ENCODE data around the gene CDC42.

The CDC42 gene

GRCh38 chr1:22129501-22130117 lies 77.1 kb downstream of the CDC42 start:
- Histone ChIP-seq H3K9me3 (ENCODE audit: insufficient read depth, low read length) (no peaks in the 10 kb centered on the region), H4K20me1 (ENCODE audit: insufficient read depth, low read length) (peaks cover 18% of the 10 kb centered on the region), H3K79me2 (ENCODE audit: low read length) (no peaks in the 10 kb centered on the region), H3K9ac (ENCODE audit: low read length) (no peak overlapping the region), H3K27ac (ENCODE audit: low read length) (no peak overlapping the region), H3K4me1 (ENCODE audit: low read length) (peaks cover 24% of the 10 kb centered on the region), H3K36me3 (replicated peaks; ENCODE audit: low read depth, low read length) (peaks cover 14% of the 10 kb centered on the region), H2AFZ (ENCODE audit: low read depth, low read length) (no peak overlapping the region), H3K4me2 (ENCODE audit: low read length) (no peak overlapping the region), H3K27me3 (ENCODE audit: low read depth, low read length) (no peaks in the 10 kb centered on the region), H3K4me3 (ENCODE audit: low read length) (no peak overlapping the region)
- no peak for TF ChIP-seq CTCF (IDR thresholded peaks at IDR 0.05; ENCODE audit: low read depth, low read length)
- TF ChIP-seq EZH2phosphoT487 (IDR thresholded peaks at IDR 0.05; ENCODE audit: low read depth) = no peak

GRCh38 chr1:22131062-22131461 lies 78.6 kb downstream of the CDC42 start:
- Histone ChIP-seq H4K20me1 (ENCODE audit: insufficient read depth, low read length) (peaks cover 31% of the 10 kb centered on the region), H3K9ac (ENCODE audit: low read length) (no peak overlapping the region), H3K4me3 (ENCODE audit: low read length) (no peak overlapping the region), H3K27me3 (ENCODE audit: low read depth, low read length) (no peaks in the 10 kb centered on the region), H3K36me3 (replicated peaks; ENCODE audit: low read depth, low read length) (peaks cover 12% of the 10 kb centered on the region), H3K79me2 (ENCODE audit: low read length) (no peaks in the 10 kb centered on the region), H3K9me3 (ENCODE audit: insufficient read depth, low read length) (no peaks in the 10 kb centered on the region), H3K27ac (ENCODE audit: low read length) (no peak overlapping the region), H3K4me2 (ENCODE audit: low read length) (no peak overlapping the region), H3K4me1 (ENCODE audit: low read length) (peaks cover 39% of the 10 kb centered on the region), H2AFZ (ENCODE audit: low read depth, low read length) (no peak overlapping the region)
- no peak for TF ChIP-seq EZH2phosphoT487 (IDR thresholded peaks at IDR 0.05; ENCODE audit: low read depth)

- Histone ChIP-seq H3K79me2 (ENCODE audit: low read length) (peaks cover 4% of the 10 kb centered on the region; the same call in 1 of the 2 replicates), H2AFZ (ENCODE audit: low read depth, low read length) (no peak overlapping the region), H3K27me3 (ENCODE audit: low read depth, low read length) (no peaks in the 10 kb centered on the region), H3K9ac (ENCODE audit: low read length) (no peak overlapping the region), H4K20me1 (ENCODE audit: insufficient read depth, low read length) (peaks cover 28% of the 10 kb centered on the region; the same call in 1 of the 2 replicates), H3K36me3 (replicated peaks; ENCODE audit: low read depth, low read length) (peaks cover 13% of the 10 kb centered on the region), H3K27ac (ENCODE audit: low read length) (no peak overlapping the region), H3K9me3 (ENCODE audit: insufficient read depth, low read length) (no peaks in the 10 kb centered on the region), H3K4me3 (ENCODE audit: low read length) (no peak overlapping the region), H3K4me2 (ENCODE audit: low read length) (no peak overlapping the region), H3K4me1 (ENCODE audit: low read length) (peaks cover 48% of the 10 kb centered on the region)
- TF ChIP-seq CTCF (IDR thresholded peaks at IDR 0.05; ENCODE audit: low read depth, low read length) (peak; percentile 75), EZH2phosphoT487 (IDR thresholded peaks at IDR 0.05; ENCODE audit: low read depth) (no peak)
These were observed 79.5 kb downstream of the CDC42 start for GRCh38 chr1:22131875-22132486.

GRCh38 chr1:22132517-22133235 lies 80.2 kb downstream of the CDC42 start:
- Histone ChIP-seq H3K36me3 (replicated peaks; ENCODE audit: low read depth, low read length) (peaks cover 16% of the 10 kb centered on the region), H3K9me3 (ENCODE audit: insufficient read depth, low read length) (no peaks in the 10 kb centered on the region), H3K27me3 (ENCODE audit: low read depth, low read length) (no peaks in the 10 kb centered on the region), H3K9ac (ENCODE audit: low read length) (no peak overlapping the region), H4K20me1 (ENCODE audit: insufficient read depth, low read length) (peaks cover 35% of the 10 kb centered on the region), H3K4me2 (ENCODE audit: low read length) (no peak overlapping the region), H3K4me1 (ENCODE audit: low read length) (peaks cover 55% of the 10 kb centered on the region), H3K4me3 (ENCODE audit: low read length) (no peak overlapping the region), H3K27ac (ENCODE audit: low read length) (no peak overlapping the region), H2AFZ (ENCODE audit: low read depth, low read length) (no peak overlapping the region), H3K79me2 (ENCODE audit: low read length) (peaks cover 11% of the 10 kb centered on the region)
- TF ChIP-seq EZH2phosphoT487 (IDR thresholded peaks at IDR 0.05; ENCODE audit: low read depth) (no peak), CTCF (IDR thresholded peaks at IDR 0.05; ENCODE audit: low read depth, low read length) (no peak)

All from OCI-LY3 (cell line).